LHCN-M2 (cell line): ENCODE data around the gene F11. TPM values are rescaled to one million over a fixed set of nuclear protein-coding genes. Genes with fewer than 3 reads are reported as not detected.
A peak's percentile ranks its signal among the peaks of the same experiment; 100 is the strongest.
"Not testable (repeated sequence)": the region's sequence is repeated elsewhere in the genome, so short reads cannot be mapped to it uniquely, and the experiment has no call there.

Experiments
- DNase-seq: peaks from one replicate; pipeline ENCODE4 v3.0.0-alpha.2; 2012; ENCODE audit warnings: low read depth
- total RNA-seq: library from RNA; depleted of rRNA; stranded (reverse); fragments of >200 nt; gene quantifications from 2 replicates; pipeline ENCODE4 v1.2.3, GENCODE V29; 2014

The F11 gene
- total RNA-seq, 1 experiment from 2014 or later: not detected

DNA sequence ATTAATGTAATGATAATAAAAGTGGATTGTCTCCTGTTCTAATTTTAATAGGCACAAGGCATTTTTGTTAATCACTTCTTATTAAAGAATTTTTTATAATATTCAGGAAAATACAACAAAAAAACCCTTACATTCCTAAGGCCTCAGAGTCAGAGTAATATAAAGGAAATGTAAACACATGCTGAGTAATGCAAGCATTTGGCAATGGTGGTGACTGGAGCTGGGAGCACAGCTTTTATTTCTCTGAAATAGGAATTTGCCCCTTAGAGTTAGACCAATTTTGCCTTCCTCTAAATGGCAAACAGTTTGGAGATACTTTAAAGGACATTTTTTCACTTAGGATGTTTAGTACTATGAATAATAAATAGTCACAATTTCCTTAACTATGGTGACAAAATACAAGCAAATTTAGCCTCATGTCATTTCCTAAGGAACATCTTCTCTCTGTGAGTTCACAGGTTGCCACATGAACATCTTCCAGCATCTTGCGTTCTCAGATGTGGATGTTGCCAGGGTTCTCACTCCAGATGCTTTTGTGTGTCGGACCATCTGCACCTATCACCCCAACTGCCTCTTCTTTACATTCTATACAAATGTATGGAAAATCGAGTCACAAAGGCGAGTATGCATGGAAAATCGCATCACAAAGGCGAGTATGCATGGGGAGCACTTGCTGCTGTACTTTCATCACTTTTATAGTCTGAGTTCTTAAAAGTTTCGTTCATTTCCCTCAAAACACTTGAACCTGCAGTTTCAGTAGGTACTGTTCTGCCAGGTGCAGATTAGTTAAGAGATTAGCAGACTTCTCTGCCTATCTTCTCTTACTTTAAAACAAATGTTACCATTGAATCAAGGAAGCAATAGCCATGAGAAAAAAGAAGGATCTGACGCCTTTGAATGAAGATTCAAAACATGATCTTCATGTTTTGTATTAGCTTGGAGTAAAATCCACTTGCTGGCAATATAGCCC is 15.9 kb upstream of the F11 start:
- no peak for DNase-seq

DNA sequence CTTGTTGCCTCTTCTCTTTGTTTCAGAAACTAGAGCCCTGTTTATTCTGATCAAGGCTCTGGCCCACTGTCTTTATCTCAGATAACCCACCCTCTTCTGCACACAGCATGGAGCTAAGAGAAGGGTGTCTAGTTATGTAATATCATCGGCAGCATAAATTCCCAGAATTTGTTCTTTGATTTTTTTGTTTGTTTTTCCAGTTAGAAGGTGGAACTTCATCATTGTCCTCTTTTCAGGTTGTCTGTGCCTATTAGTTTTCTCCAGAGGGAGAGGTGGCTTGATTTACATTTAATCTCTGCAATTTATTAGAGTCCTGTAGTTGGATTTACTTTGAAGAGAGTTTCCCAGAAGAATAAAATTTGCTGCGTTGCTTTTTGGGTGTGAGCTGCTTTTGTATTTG is 15.2 kb upstream of the F11 start:
- DNase-seq: no peak

DNA sequence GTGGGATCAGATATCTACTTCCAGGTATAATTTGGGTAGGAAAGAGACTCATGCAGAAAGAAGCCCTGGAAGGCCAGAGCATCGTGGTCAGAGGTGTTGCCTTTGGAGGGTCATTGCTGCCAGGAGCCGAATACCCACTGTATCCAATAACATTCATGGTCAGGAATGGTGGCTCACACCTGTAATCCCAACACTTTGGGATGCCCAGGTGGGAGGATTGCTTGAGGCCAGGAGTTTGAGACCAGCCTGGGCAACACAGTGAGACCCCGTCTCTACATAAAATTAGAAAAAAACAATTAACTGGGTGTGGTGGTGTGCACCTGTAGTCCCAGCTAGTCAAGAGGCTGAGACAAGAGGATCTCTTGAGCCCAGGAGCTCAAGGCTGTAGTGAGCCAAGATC is 10.9 kb upstream of the F11 start:
- DNase-seq: no peak

DNA sequence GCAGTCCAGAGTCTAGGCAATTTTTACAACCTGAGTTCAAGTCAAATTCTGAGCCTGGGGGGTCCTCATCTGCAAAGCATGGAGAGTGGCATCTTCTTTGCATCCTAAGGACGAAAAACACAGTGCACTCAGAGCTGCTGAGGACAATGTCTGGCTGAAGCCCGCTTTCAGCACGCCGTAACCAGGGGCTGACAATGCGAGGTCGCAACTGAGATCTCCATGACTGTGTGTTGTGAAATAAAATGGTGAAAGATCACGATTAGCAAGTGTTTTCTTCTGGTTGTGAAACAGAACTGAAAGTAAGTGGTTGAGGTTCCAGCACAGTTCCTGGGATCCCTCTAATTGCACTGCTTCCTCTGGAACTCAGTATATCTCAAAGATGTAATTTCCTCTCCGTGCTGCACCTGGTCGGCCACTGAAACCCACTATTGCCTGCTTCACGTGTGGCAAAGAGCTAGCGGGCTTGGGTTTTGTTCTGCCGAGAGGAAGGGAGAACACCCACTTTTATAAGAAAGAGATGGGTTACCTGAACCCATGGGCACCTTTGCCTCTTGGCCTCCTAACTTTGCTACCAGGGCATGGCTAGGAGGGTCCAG is 7.7 kb upstream of the F11 start:
- DNase-seq: no peak

DNA sequence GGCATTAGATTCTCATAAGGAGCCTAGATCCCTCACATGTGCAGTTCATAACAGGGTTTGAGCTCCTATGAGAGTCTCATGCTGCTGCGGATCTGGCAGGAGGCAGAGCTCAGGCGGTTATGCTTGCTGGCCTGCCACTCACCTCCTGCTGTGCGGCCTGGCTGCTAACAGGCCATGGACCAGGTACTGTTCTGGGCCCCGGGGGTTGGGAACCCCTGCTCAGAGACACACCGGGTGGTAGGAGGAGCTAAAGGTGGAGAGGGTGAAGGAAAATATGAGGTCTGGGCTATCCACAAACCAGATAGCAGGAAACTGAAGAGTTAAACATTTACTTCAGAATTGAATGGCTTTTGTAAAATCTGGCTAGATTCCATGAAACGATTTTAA is 5.9 kb upstream of the F11 start:
- DNase-seq: no peak

DNA sequence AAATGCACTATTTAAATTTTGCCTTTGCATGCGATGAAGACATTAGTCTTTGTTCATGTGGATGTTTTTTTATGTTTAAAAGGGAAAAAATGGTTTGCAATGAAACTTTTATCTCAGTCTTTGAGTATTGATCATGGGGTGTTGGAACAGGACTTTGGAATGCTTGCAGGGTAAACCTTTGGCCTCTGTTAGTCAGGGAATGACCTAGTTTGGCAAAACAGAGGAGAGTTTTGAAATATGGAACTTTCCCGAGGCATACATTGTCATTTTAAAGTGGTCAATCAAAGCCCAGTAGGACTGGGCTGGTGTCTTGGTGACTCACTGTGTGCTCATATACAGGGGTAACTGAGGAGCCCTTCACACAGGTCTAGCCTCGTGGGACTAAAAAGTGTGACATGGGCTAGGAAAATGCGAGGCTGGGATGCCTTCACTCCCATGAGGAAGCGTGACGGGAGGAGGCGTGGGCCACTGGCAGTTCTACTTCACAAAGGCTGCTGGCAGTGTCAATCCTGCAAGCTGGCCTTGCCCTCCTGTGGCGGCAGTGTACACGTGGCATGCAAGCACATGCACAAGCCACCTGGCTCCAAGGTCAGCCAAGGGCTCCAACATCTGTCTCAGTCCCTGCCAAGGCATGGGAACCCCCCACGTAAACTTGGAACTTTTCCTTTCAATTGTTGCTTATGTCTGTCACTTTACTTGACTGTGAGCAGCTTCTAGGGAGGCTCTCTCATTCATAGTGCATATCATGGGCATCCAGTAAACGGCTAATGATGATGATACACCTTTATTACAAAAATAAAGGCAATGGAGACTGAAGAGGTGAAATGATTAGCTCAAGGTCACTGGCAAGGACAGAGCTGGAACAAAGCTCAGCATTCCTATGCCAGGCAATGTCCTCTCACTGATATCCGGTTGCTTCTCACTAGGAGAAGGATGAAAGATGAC is 5.2 kb upstream of the F11 start:
- peak; percentile 13 for DNase-seq

DNA sequence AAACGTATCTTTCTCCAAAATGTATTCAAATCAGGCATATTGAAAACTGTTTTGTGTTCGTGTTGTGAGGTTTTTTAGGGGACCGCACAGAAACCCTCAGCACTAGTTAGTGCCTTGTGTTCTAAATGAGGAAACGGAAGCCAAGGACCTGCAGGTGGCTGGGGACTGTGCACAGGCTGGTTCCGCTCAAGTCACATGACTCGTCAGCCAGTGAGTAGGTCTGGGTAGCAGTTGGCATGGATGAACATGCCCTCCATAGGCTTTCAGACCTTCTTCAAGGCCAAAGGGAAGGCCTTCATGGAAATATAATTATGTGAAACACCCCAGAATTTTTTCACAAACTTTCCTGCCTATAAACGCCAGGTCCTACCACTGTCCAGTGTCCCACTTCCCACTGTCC is 1.3 kb upstream of the F11 start:
- DNase-seq: no peak

DNA sequence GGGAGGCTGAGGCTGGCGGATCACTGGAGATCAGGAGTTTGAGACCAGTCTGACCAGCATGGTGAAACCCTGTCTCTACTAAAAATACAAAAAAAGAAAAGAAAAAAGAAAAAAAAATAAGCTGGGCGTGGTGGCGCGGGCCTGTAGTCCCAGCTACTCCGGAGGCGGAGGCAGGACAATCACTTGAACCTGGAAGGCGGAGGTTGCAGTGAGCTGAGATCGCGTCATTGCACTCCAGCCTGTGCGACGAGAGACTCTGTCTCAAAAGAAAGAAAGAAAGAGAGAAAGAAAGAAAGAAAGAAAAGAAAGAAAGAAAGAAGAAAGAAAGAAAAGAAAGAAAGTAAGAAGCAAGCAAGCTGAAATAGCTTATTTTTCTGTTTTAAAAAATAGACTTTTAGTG is 739 bp upstream of the F11 start:
- DNase-seq: not testable (repeated sequence)

DNA sequence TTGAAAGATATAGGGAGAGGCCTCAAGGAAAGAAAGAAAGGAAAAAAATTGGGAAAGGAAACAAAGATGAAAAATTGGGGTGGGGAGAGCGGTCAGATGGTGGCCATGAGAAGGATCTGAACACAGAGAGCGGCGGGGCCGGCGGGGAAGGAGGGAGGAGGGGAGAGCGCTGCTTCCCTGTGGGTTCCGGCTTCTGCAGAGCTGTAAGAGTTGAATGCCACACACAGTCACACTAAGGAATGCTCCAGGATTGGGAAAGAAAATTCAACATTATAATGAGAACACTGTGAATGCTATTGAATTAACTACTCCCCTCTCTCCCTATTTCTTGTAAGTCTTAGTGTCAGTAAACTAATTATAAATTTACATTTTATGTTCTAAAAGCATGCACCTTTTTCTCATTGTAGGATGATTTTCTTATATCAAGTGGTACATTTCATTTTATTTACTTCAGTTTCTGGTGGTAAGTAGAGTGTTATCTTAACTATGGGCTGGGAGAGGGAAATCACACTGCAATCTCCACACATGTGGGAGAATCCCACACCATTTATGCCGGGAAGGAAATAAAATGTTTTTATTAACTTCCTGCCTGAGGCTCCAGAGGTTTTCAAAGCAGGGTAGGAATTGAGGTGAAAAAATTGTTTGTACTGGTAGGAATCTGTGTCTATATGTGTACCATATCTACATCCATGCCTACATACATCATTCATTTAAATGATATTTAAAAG is 904 bp downstream of the F11 start:
- DNase-seq: no peak

DNA sequence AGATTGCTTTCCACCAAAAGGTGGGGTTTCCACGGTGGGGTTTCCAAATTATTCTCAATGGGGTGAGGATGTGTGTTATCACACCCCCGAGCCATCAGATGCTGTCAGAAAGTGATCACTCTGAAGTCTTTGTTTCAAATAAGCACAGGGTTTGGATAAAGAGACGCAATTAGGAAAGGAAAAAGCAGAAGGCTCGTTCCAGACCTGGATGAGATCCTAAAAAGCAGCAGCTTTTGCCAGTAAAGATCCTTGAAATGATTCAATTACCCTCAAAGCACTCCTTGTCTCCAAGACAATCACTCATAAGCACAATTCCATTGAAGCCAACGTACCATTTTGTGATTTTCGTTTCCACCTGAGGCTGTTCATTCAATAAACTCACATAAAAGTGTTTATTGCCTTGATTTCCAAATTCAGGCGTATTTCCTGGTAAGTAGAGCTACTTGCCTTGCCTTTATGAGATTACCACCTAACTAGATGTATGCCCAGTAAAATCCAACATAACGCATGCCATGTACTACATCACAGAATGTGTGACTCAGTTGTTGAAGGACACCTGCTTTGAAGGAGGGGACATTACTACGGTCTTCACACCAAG is 5.2 kb downstream of the F11 start:
- no peak for DNase-seq

DNA sequence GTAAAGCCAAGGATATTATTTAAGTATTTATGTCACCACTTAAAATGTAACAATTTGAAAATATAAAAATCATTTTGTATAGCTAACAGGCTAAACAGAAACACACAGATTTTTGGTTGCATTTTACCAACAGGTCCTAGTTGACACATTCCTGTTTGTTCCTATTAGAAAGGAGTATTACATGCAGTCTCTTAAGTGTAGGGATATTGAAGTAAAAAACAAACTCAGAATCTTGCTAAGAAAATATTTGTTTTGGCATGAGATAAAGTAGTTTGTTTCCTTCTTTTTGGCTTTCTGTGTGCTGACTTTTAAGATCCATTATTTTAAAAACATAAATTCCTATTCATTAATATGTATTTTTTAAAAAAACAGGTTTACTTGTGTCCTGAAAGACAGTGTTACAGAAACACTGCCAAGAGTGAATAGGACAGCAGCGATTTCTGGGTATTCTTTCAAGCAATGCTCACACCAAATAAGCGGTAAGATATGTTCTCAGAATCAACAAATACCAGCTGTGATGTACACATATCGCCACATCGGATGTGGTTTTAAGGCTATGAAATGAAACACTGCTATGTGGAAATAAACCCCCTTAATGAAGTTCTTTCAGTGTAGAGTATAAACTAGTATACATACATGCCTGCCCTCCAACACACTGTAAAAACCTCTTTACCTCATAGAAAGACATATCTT is 6.9 kb downstream of the F11 start:
- no peak for DNase-seq

DNA sequence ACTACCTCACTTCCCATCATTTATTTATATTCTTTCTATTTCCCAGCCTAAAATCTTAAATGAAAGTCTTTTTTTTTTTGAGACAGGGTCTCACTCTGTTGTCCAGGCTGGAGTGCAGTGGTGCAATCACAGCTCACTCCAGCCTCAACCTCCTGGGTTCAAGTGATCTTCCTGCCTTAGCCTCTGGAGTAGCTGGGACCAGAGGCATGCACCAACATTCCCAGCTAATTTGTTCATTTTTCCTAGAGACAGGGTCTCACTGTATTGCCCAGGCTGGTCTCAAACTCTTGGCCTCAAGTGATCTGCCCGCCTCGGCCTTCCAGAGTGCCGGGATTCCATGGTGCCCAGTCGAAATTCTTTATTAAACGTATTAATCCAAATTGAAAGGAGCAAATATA is 7.4 kb downstream of the F11 start:
- not testable (repeated sequence) for DNase-seq

DNA sequence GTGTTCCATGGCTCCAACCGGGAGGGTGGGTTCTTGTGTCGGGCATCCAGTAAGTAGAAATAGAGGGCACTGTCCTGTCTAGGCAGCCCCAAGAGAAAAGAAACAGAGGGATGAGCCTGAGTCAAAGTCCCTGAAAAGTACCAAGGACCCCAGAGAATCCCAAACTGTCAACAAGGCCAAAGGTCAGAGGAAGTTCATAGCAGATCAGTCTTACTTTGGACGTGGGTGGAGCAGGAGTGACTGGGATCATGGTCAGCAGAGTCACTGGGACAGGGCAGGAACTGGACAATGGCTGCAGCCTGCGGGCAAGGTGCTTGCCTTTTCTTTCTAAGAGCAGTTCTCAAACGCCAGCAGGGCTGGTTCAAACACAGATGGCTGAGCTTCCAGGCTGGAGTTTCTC is 17.3 kb downstream of the F11 start:
- no peak for DNase-seq

DNA sequence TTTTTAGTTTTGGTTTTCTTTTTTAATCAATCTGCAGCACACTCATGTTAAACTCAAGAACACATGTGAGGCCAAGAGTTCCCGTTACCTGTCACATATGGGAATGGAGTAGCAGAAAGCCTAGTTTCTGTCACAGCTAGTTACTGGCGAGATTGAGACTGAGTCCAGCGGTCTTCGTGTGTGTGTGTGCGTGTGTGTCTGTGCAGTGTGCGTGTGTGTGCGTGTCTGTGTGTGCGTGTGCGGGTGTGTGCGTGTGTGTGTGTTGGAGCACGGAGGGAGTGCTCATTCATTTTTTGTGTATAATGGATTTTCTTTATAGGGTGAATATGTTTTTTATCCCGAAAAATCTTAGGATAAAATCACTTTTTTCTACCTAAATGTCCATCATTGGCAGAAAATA is 19.2 kb downstream of the F11 start:
- DNase-seq: no peak

DNA sequence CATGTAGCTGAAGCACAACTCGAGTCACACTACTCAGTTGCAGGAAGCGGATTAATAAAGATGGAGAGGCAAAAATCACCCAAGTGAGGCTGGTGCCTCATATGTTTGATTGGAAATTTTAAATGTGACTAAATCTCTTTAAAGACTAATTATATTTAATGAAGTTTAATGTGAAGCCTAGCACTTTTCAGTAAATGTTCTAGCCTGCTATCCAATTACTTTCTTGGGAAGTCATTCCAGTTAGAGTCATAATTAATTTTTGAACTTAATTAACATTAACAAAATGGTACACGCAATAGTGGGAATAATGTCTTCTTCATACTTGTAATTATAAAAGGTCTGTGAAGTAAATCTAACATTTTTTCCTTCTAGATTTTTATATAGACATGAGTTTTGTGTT is 20.6 kb downstream of the F11 start:
- no peak for DNase-seq

DNA sequence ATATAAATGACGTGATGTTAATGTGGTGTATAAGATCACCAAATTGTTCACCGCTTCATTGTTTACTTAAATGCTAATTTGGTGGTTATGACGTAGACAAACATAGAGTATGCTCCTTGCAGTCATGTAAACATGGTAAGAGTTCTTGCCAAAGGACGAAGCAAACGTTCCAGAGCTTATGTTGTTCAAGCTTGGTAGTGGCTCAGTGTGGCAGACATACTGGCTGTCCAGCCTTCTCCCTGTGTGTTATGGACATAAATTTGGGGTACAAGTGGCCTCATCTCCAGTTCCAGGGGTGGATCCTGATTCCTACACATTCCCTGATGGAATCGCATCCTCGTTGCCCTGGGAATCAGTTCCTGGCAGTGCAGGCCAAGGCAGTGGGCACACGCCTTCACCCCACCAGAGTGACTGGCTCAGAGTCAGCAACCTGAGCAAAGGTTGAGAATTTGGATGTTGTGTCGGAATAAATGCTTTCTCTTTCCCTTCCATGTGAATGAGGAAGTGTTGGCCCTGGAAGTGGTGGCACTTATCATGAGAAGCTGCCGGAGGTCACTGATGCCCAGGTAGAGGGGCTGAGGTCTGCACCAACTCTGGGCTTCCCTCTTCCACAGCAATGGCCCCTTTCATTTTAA is 25.4 kb downstream of the F11 start:
- no peak for DNase-seq

DNA sequence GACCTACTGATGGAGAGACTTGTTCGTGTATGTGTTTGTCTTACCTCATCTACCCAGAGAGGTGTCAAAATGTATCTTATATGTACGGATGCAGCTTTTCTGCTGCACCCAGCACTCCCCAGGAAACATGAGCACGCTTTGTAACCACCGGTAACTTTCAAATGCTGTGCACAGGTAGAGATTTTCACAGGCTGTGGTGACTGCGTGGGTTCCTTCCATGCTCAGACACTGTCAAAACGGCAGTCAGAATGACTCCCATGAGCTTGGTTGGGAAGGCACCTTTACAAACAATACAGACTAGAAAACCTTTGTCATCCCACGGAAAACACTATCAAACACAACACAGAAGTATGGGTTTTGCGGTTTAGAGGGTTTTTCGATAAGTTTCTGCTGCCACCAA is 28.2 kb downstream of the F11 start:
- DNase-seq: no peak

DNA sequence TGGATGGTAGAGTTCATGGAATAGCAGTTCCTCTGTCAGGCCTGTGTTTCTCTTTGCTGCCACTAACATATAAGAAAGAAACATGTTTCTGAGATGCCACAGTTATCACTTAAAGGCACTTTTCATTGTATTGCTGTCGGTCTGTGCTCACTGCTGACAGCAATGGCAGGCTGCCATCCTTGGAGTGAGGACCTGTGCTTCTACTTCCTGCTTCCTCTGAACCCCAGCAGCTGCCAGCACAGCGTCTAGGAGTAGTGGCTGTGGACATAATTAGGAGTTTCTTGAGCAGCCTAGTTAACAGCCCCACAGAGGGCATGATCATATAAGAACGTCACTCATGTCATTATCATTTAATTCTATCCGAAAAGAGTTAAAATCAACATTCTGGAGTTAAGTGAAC is 30.5 kb downstream of the F11 start:
- DNase-seq: no peak

DNA sequence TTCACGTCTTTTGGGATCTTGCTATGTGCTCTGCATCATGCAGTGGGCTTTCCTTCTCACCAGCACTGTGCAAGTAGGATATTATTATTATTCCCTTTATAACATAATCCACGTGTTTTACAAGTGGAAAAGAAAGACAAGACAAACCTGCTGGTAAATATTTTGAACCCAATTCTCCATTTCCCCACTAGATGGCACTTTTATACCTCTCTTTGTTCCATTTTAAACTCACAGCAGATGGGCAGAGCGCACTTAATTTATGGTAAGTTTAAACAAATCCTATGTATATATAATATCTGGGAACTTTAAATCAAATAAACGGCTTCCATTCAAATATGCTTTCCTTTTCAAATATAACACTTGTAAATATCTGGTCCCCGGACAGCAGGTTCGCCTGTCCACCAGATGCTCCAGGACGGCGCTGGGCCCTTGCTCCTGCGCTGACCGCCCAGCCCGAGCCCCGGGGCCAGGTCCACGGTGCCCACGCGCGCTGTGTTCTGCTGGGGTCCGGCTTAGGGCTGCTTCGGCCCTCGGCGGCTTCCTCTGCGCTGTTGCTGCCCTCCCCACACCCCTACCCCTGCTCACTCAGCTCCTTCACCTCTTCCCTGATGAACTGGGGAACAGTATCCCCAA is 31.1 kb downstream of the F11 start:
- DNase-seq: peak; percentile 51
